HepG2 (cell line): ENCODE data around the gene MYCBPAP. TPM values are rescaled to one million over a fixed set of nuclear protein-coding genes. Genes with fewer than 3 reads are reported as not detected.

Experiments
- ATF7-NPFF ChIP-seq: sonication (generic); formaldehyde crosslinking; IDR thresholded peaks from 2 replicates; pipeline ENCODE4 v1.8.1; 2023; ENCODE audit warnings: mild to moderate bottlenecking, low read depth, missing genetic modification reagents, moderate library complexity
- CHD2 ChIP-seq: IDR thresholded peaks from 2 replicates; pipeline ENCODE4 v1.6.1; 2011; ENCODE audit warnings: low read depth, low read length, improper control_type of control experiment
- E2F2 ChIP-seq: sonication (generic); formaldehyde crosslinking; IDR thresholded peaks from 2 replicates; pipeline ENCODE4 v1.4.0; 2020; ENCODE audit warnings: missing genetic modification reagents, borderline replicate concordance
- JARID2 ChIP-seq: sonication (generic); formaldehyde crosslinking; IDR thresholded peaks from 2 replicates; pipeline ENCODE4 v1.8.1; 2023; ENCODE audit warnings: missing genetic modification reagents, inconsistent platforms; ENCODE audit not compliant: insufficient replicate concordance
- MTF2 ChIP-seq: sonication (generic); formaldehyde crosslinking; IDR thresholded peaks from 2 replicates; pipeline ENCODE4 v1.5.0; 2020; ENCODE audit warnings: missing genetic modification reagents, borderline replicate concordance
- NPAS2 ChIP-seq: sonication (generic); formaldehyde crosslinking; IDR thresholded peaks from 2 replicates; pipeline ENCODE4 v1.8.0; 2022; ENCODE audit warnings: mild to moderate bottlenecking, missing genetic modification reagents, borderline replicate concordance
- PHF20 ChIP-seq: sonication (generic); formaldehyde crosslinking; IDR thresholded peaks from 2 replicates; pipeline ENCODE4 v1.5.0; 2020; ENCODE audit warnings: mild to moderate bottlenecking, missing genetic modification reagents
- PRDM10 ChIP-seq: sonication (generic); formaldehyde crosslinking; IDR thresholded peaks from 2 replicates; pipeline ENCODE4 v1.4.0; 2020; ENCODE audit warnings: low read depth, missing genetic modification reagents
- SRF ChIP-seq: IDR thresholded peaks from 2 replicates; pipeline ENCODE4 v1.6.1; 2011; ENCODE audit warnings: mild to moderate bottlenecking, low read depth, low read length, moderate library complexity
- SSRP1 ChIP-seq: IDR thresholded peaks from 2 replicates; pipeline ENCODE4 v1.6.1; 2016; ENCODE audit warnings: control low read depth
- TBX2 ChIP-seq: sonication (generic); formaldehyde crosslinking; IDR thresholded peaks from 2 replicates; pipeline ENCODE4 v1.5.0; 2020; ENCODE audit warnings: missing genetic modification reagents, mild to moderate bottlenecking, borderline replicate concordance
- U2AF1 ChIP-seq: fragments of 200-400 bp; formaldehyde crosslinking; optimal IDR thresholded peaks from 2 replicates; pipeline ENCODE3; 2017; ENCODE audit warnings: mild to moderate bottlenecking, low read depth, low read length
- ZFP37 ChIP-seq: sonication (generic); formaldehyde crosslinking; IDR thresholded peaks from 2 replicates; pipeline ENCODE4 v1.4.0; 2020; ENCODE audit warnings: missing genetic modification reagents, borderline replicate concordance
- ZKSCAN1 ChIP-seq: fragments of 150-350 bp; IDR thresholded peaks from 2 replicates; pipeline ENCODE4 v1.6.1; 2014; ENCODE audit warnings: low read length
- ZNF180 ChIP-seq: sonication (generic); formaldehyde crosslinking; IDR thresholded peaks from 2 replicates; pipeline ENCODE4 v1.4.0; 2020; ENCODE audit warnings: low read depth, missing genetic modification reagents, borderline replicate concordance
- ZNF225 ChIP-seq: sonication (generic); formaldehyde crosslinking; IDR thresholded peaks from 2 replicates; pipeline ENCODE4 v1.4.0; 2020; ENCODE audit warnings: mild to moderate bottlenecking, missing genetic modification reagents
- ZNF292 ChIP-seq: sonication (generic); formaldehyde crosslinking; IDR thresholded peaks from 2 replicates; pipeline ENCODE4 v1.8.1; 2022; ENCODE audit warnings: mild to moderate bottlenecking, low read depth, missing genetic modification reagents, borderline replicate concordance
- ZNF362 ChIP-seq: sonication (generic); formaldehyde crosslinking; IDR thresholded peaks from 2 replicates; pipeline ENCODE4 v1.4.0; 2020; ENCODE audit warnings: missing genetic modification reagents, mild to moderate bottlenecking, borderline replicate concordance
- ZNF44 ChIP-seq: sonication (generic); formaldehyde crosslinking; IDR thresholded peaks from 2 replicates; pipeline ENCODE4 v1.5.1; 2020; ENCODE audit warnings: mild to moderate bottlenecking, missing genetic modification reagents
- ZNF468 ChIP-seq: sonication (generic); formaldehyde crosslinking; IDR thresholded peaks from 2 replicates; pipeline ENCODE4 v1.8.0; 2022; ENCODE audit warnings: mild to moderate bottlenecking, moderate library complexity, missing genetic modification reagents
- ZNF619 ChIP-seq: sonication (generic); formaldehyde crosslinking; IDR thresholded peaks from 2 replicates; pipeline ENCODE4 v1.4.0; 2020; ENCODE audit warnings: mild to moderate bottlenecking, missing genetic modification reagents
- ZNF839 ChIP-seq: sonication (generic); formaldehyde crosslinking; IDR thresholded peaks from 2 replicates; pipeline ENCODE4 v1.4.0; 2020; ENCODE audit warnings: missing genetic modification reagents, mild to moderate bottlenecking, borderline replicate concordance
- polyA plus RNA-seq, 8 experiments: library from polyadenylated mRNA; depleted of rRNA in 3 of 8; stranded (reverse) in 7 of 8; unstranded in 1 of 8; fragments of >200 nt; fragmentation: Illumina TruSeq in 4 of 8; extraction: Trizol in 4 of 8; gene quantifications; 2 replicates each; pipeline versions ENCODE4 v1.2.1 to v1.2.3, GENCODE V29; 2011 to 2016; ENCODE audit warnings: low read depth in 4 of 8, missing spikeins in 1 of 8, mixed read lengths in 1 of 8; ENCODE audit not compliant: insufficient read depth in 1 of 8
- total RNA-seq, 5 experiments: library from RNA; depleted of rRNA; stranded (reverse); fragments of >200 nt; fragmentation: Illumina TruSeq; extraction: Trizol; gene quantifications; 2 replicates each; pipeline ENCODE4 v1.2.3, GENCODE V29; 2016; ENCODE audit warnings: low read depth in 1 of 5

MYCBPAP gene
- total and polyA plus RNA-seq, 2 of the 13 experiments (the other 11 are each of a cell fraction or from before 2014, with no cell fraction given): 0.22 to 0.24 TPM

- TF ChIP-seq ZFP37 (peak; percentile 93), ZNF619 (CRISPR knock-in tag) (peak; percentile 8; the same call in 1 of the 2 replicates), CHD2 (no peak), SSRP1 (CRISPR knock-in tag) (no peak), ZNF839 (CRISPR knock-in tag) (no peak), ZNF225 (CRISPR knock-in tag) (peak; percentile 80; the same call in 1 of the 2 replicates), ZNF180 (CRISPR knock-in tag) (0 out of 2 replicates have a peak, but pooled peaks have one; percentile 87), ZNF44 (CRISPR knock-in tag) (peak; percentile 65), ZNF292 (CRISPR knock-in tag) (no peak), ZNF468 (CRISPR knock-in tag) (no peak), JARID2 (peak; percentile 84), U2AF1 (no peak), ZKSCAN1 (no peak), NPAS2 (CRISPR knock-in tag) (no peak), ZNF362 (CRISPR knock-in tag) (peak; percentile 51; the same call in 1 of the 2 replicates), TBX2 (CRISPR knock-in tag) (peak; percentile 84), MTF2 (no peak), SRF (no peak), E2F2 (CRISPR knock-in tag) (peak; percentile 96; the same call in 1 of the 2 replicates), PHF20 (CRISPR knock-in tag) (peak; percentile 74), ATF7-NPFF (CRISPR knock-in tag) (peak; percentile 89), PRDM10 (CRISPR knock-in tag) (peak; percentile 56; the same call in 1 of the 2 replicates)
These were observed 38.9 kb downstream of the MYCBPAP start, which contains the start of gene SPATA20 (continued) for GRCh38 chr17:50547035-50547735.
